CD14-positive monocyte (primary cell): ENCODE results near the gene YBX2. TPM values are rescaled to one million over a fixed set of nuclear protein-coding genes. Genes with fewer than 3 reads are reported as not detected.

ENCODE experiments used
- DNase-seq, 3 donors: peaks; one replicate each; pipeline ENCODE4 v3.0.0-alpha.2; 2011 to 2022
- H2AFZ ChIP-seq: 2 replicates; pipeline ENCODE4 v1.6.0; 2012; ENCODE audit warnings: mild to moderate bottlenecking, low read depth, low read length, inconsistent platforms; ENCODE audit not compliant: insufficient read depth, poor library complexity, severe bottlenecking
- H3K27ac ChIP-seq, 2 donors: 1 replicate in 1 of 2; 2 replicates in 1 of 2; pipeline ENCODE4 v1.5.1; 2012 to 2013; ENCODE audit warnings: low read length in 2 of 2, control low read depth in 1 of 2, inconsistent platforms in 1 of 2, low read depth in 1 of 2, mild to moderate bottlenecking in 1 of 2
- H3K27me3 ChIP-seq, 2 donors: one replicate each; pipeline versions ENCODE4 v1.6.0 to v1.6.1; 2011 to 2013; ENCODE audit warnings: low read length in 2 of 2; ENCODE audit not compliant: control insufficient read depth in 2 of 2, insufficient read depth in 2 of 2
- H3K36me3 ChIP-seq, 2 donors: replicated peaks in 1 of 2; 1 replicate in 1 of 2; 2 replicates in 1 of 2; pipeline versions ENCODE4 v1.5.1 to v1.6.1; 2012 to 2013; ENCODE audit warnings: low read length in 2 of 2, control low read depth in 1 of 2, inconsistent platforms in 1 of 2, mild to moderate bottlenecking in 1 of 2; ENCODE audit not compliant: insufficient read depth in 2 of 2, control insufficient read depth in 1 of 2
- H3K4me1 ChIP-seq, 2 donors: 1 replicate in 1 of 2; 2 replicates in 1 of 2; pipeline versions ENCODE4 v1.5.1 to v1.6.1; 2012 to 2013; ENCODE audit warnings: low read length in 2 of 2, control low read depth in 1 of 2, inconsistent platforms in 1 of 2, mild to moderate bottlenecking in 1 of 2, moderate library complexity in 1 of 2; ENCODE audit not compliant: insufficient read depth in 2 of 2, control insufficient read depth in 1 of 2
- H3K4me2 ChIP-seq: replicated peaks from 2 replicates; pipeline ENCODE3; 2012; ENCODE audit warnings: low read length, moderate library complexity, mild to moderate bottlenecking; ENCODE audit not compliant: poor library complexity, severe bottlenecking; ENCODE audit errors: extremely low read depth
- H3K4me3 ChIP-seq, 3 experiments: fragments of 200-600 bp in 1 of 3; sonication (generic) in 1 of 3; replicated peaks in 1 of 3; 1 replicate in 2 of 3; 2 replicates in 1 of 3; pipeline ENCODE4 v1.5.1; 2011 to 2013; ENCODE audit warnings: low read length in 3 of 3, mild to moderate bottlenecking in 3 of 3, control low read depth in 2 of 3, low read depth in 2 of 3, inconsistent platforms in 1 of 3, moderate library complexity in 1 of 3
- H3K79me2 ChIP-seq: 2 replicates; pipeline ENCODE4 v1.6.0; 2012; ENCODE audit warnings: mild to moderate bottlenecking, control low read depth, inconsistent platforms, low read length, moderate library complexity; ENCODE audit not compliant: insufficient read depth
- H3K9ac ChIP-seq: 2 replicates; pipeline ENCODE4 v1.6.0; 2017; ENCODE audit warnings: low read length, mild to moderate bottlenecking; ENCODE audit not compliant: insufficient read depth, poor library complexity, severe bottlenecking
- H3K9me3 ChIP-seq, 2 donors: replicated peaks in 1 of 2; 1 replicate in 1 of 2; 2 replicates in 1 of 2; pipeline versions ENCODE4 v1.5.1 to v1.6.1; 2012 to 2013; ENCODE audit warnings: low read length in 2 of 2, control low read depth in 1 of 2; ENCODE audit not compliant: control insufficient read depth in 1 of 2, insufficient read depth in 1 of 2
- H4K20me1 ChIP-seq: 2 replicates; pipeline ENCODE4 v1.6.0; 2012; ENCODE audit warnings: mild to moderate bottlenecking, low read length, control low read depth, moderate library complexity; ENCODE audit not compliant: insufficient read depth
- H3K27ac Mint-ChIP-seq, 7 donors: one replicate each; pipeline ENCODE4 v1.8.0; 2020; ENCODE audit warnings: mild to moderate bottlenecking in 7 of 7, mixed read lengths in 7 of 7, moderate library complexity in 6 of 7, inconsistent platforms in 2 of 7
- H3K27me3 Mint-ChIP-seq, 3 donors: one replicate each; pipeline ENCODE4 v1.8.0; 2021 to 2022; ENCODE audit warnings: low read depth in 3 of 3, mild to moderate bottlenecking in 3 of 3, mixed read lengths in 3 of 3, moderate library complexity in 3 of 3, inconsistent platforms in 1 of 3
- H3K36me3 Mint-ChIP-seq, 2 donors: one replicate each; pipeline ENCODE4 v1.8.0; 2020; ENCODE audit warnings: mixed read lengths in 2 of 2, inconsistent platforms in 1 of 2, mild to moderate bottlenecking in 1 of 2
- H3K4me1 Mint-ChIP-seq: one replicate; pipeline ENCODE4 v1.8.0; 2020; ENCODE audit warnings: mild to moderate bottlenecking, mixed read lengths
- H3K4me3 Mint-ChIP-seq, 2 donors: one replicate each; pipeline ENCODE4 v1.8.0; 2020; ENCODE audit warnings: mild to moderate bottlenecking in 2 of 2, mixed read lengths in 2 of 2, moderate library complexity in 1 of 2
- H3K9me3 Mint-ChIP-seq, 7 donors: one replicate each; pipeline ENCODE4 v1.8.0; 2020 to 2022; ENCODE audit warnings: mixed read lengths in 7 of 7, mild to moderate bottlenecking in 6 of 7, moderate library complexity in 6 of 7, inconsistent platforms in 2 of 7
- WGBS: methylation state at CpG from one replicate; pipeline ENCODE4 v1.1.5; 2013; ENCODE audit warnings: missing lambda C conversion rate; ENCODE audit not compliant: insufficient coverage; 5-methylcytosine and 5-hydroxymethylcytosine counted together
- intact Hi-C, 2 donors: fragments of 100-400 bp; cut with micrococcal nuclease; formaldehyde crosslinking; loops; one replicate each; pipeline versions ENCODE4 v1.15.0 to v1.15.1; 2023
- polyA plus RNA-seq, 3 donors: library from polyadenylated mRNA; depleted of rRNA in 1 of 3; unstranded in 2 of 3; stranded (reverse) in 1 of 3; fragments of 300-500 nt in 2 of 3; fragments of >200 nt in 1 of 3; fragmentation: Illumina TruSeq in 2 of 3; gene quantifications; 1 replicate in 2 of 3; 2 replicates in 1 of 3; pipeline ENCODE4 v1.2.3, GENCODE V29; 2012 to 2021
- TF ChIP-seq, protein P1 (sequence below): fragments of 200-600 bp; IDR thresholded peaks from one replicate; pipeline ENCODE4 v1.8.0; 2022; ENCODE audit warnings: antibody characterized with exemption, mild to moderate bottlenecking

The YBX2 gene
- polyA plus RNA-seq, 3 donors: not detected

DNA sequence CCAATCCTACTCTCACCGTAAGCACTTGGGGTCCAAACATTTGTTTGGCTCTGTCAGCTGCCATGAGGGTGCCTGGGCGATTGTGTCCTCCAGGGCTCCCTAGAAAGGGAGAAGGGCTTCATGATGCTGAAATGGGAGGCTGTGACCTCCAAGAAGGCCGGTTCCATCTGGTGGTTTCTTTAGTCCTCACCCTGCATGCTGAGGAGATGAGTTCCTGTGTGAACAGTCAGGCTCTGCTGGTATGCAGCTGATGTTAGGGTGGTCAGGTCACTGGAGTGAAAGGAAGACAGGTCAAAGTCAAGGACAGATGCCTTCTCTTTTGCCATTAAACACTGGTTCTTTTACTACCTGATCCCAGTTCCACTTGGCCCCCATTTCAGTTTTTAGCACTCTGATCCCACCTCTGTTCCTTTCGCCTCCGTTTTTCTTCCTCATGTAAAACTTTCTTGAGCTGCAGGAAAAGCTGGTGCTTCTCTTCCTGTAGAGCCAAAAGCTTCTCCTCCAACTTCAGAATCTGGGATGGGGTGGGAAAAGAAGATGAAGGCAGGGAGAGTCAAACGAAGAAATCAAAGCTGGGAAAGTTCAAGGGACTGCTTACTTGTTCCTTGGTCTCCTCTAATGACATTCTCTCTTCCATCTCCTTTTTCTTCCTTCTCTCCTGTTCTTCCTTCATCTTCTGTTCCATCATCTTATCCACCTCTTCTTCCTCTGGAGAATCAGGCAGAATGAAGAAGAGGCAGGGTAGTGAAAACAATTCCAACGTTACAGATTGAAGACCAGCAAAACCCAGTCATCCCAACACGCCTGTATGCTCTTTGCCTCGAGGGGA is 19.7 kb upstream of the YBX2 start:
- Histone ChIP-seq H3K27ac (peak overlapping the region; percentile 77 to 93), H3K4me1 (peaks cover 34 to 41% of the 10 kb centered on the region in 2 donors), H3K27me3 (no peaks in the 10 kb centered on the region), H3K79me2 (peaks cover 58% of the 10 kb centered on the region), H3K9me3 (no peaks in the 10 kb centered on the region), H3K4me2 (peak overlapping the region; percentile 97), H3K4me3 (peak overlapping the region; percentile 77 to 91 (median 82)), H4K20me1 (peaks cover 50% of the 10 kb centered on the region), H2AFZ (peak overlapping the region; percentile 92), H3K36me3 (peaks cover 66 to 69% of the 10 kb centered on the region in 2 donors), H3K9ac (peak overlapping the region; percentile 78)
- peak overlapping the region; percentile 58 to 91 (median 84) for H3K27ac Mint-ChIP-seq
- H3K9me3 Mint-ChIP-seq: no peaks in the 10 kb centered on the region
- intact Hi-C loops: no loop called here
- TF ChIP-seq, protein P1, sequence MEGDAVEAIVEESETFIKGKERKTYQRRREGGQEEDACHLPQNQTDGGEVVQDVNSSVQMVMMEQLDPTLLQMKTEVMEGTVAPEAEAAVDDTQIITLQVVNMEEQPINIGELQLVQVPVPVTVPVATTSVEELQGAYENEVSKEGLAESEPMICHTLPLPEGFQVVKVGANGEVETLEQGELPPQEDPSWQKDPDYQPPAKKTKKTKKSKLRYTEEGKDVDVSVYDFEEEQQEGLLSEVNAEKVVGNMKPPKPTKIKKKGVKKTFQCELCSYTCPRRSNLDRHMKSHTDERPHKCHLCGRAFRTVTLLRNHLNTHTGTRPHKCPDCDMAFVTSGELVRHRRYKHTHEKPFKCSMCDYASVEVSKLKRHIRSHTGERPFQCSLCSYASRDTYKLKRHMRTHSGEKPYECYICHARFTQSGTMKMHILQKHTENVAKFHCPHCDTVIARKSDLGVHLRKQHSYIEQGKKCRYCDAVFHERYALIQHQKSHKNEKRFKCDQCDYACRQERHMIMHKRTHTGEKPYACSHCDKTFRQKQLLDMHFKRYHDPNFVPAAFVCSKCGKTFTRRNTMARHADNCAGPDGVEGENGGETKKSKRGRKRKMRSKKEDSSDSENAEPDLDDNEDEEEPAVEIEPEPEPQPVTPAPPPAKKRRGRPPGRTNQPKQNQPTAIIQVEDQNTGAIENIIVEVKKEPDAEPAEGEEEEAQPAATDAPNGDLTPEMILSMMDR: no peak
- 59% methylated on average over 3 of the region's 9 CpGs for WGBS
- H3K4me1 Mint-ChIP-seq: peaks cover 45% of the 10 kb centered on the region
- H3K4me3 Mint-ChIP-seq: peak overlapping the region; percentile 77 to 85
- peak in 1 of 3 donors; percentile 3 for DNase-seq
- peaks cover 61 to 77% of the 10 kb centered on the region in 2 donors for H3K36me3 Mint-ChIP-seq
- H3K27me3 Mint-ChIP-seq: peaks cover 0 to 2% (median 0%) of the 10 kb centered on the region in 3 donors

DNA sequence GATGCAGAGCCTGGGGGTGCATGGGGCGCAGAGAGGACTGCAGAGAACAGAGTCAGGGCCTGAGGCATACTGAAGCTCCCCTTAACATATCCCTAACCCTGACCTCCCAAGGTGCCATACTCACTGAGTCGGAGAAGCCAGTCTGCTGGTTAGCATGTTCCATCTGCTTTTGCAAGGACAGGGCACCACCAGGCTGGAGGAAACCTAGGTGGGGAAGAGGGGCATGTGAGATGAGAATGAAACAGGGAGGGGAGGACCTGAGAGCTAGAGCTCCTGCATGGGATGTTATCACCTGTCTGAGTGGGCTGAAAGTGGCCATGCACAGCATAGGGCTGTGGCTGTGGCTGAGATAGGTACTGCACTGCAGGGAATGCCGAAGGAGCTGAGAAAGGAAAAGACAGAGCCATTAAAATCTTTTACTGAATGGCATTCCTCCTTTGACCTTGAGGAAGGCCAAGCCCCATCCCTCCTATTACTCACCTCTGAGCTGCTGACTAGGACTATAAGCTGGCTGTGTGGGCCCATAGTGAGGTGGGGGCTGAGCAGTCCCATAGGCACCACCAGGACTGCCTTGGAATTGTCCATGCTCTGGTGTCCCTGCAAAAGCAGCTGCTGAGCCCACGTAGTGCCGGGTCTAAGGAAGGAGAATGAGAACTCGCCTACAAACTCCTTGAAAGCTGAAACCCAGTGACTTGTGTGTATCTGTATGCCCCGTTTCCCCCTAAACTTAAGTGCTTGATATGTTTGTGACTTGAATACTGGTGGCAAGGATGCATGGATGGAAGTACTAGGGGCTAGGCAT is 18.9 kb upstream of the YBX2 start:
- Mint-ChIP-seq H3K4me3 (no peak overlapping the region), H3K4me1 (peaks cover 50% of the 10 kb centered on the region), H3K9me3 (no peaks in the 10 kb centered on the region), H3K27me3 (peaks cover 0 to 2% (median 0%) of the 10 kb centered on the region in 3 donors), H3K36me3 (peaks cover 55 to 69% of the 10 kb centered on the region in 2 donors), H3K27ac (peak overlapping the region in 6 of 7 donors; percentile 10 to 91 (median 60))
- Histone ChIP-seq H3K4me3 (peak overlapping the region in 1 of 3 experiments; percentile 91), H3K9ac (no peak overlapping the region), H2AFZ (no peak overlapping the region), H3K9me3 (no peaks in the 10 kb centered on the region), H3K79me2 (peaks cover 66% of the 10 kb centered on the region), H3K4me2 (no peak overlapping the region), H3K27ac (peak overlapping the region in 1 of 2 donors; percentile 93), H4K20me1 (peaks cover 58% of the 10 kb centered on the region), H3K36me3 (peaks cover 58 to 60% of the 10 kb centered on the region in 2 donors), H3K4me1 (peaks cover 39 to 49% of the 10 kb centered on the region in 2 donors), H3K27me3 (no peaks in the 10 kb centered on the region)
- TF ChIP-seq, protein P1: no peak
- peak in 1 of 3 donors; percentile 8 for DNase-seq
- 89% methylated on average over 3 of the region's 7 CpGs for WGBS
- intact Hi-C loops: no loop called here
